Small intestine (tissue), 7 donors: ENCODE data around the gene SFXN5. TPM values are rescaled to one million over a fixed set of nuclear protein-coding genes. Genes with fewer than 3 reads are reported as not detected.
"Not testable (repeated sequence)": the region's sequence is repeated elsewhere in the genome, so short reads cannot be mapped to it uniquely, and the experiment has no call there.

Experiments
- DNase-seq, 2 donors: peaks; one replicate each; pipeline versions ENCODE4 v3.0.0 to v3.0.0-alpha.2; 2013
- FAIRE-seq: peaks from 2 replicates; lab custom pipeline; 2012; peaks lifted over from hg19 to GRCh38; lab: Jason Lieb, UNC
- H3K27ac ChIP-seq, 3 donors: one replicate each; pipeline ENCODE4 v1.5.1; 2013; ENCODE audit warnings: low read length in 2 of 3, mild to moderate bottlenecking in 2 of 3, control low read depth in 1 of 3, inconsistent platforms in 1 of 3, low read depth in 1 of 3, moderate library complexity in 1 of 3
- H3K27me3 ChIP-seq, 3 donors: one replicate each; pipeline ENCODE4 v1.6.1; 2013; ENCODE audit warnings: low read length in 3 of 3, inconsistent platforms in 1 of 3; ENCODE audit not compliant: control insufficient read depth in 3 of 3, insufficient read depth in 3 of 3
- H3K36me3 ChIP-seq, 3 donors: one replicate each; pipeline ENCODE4 v1.6.1; 2013; ENCODE audit warnings: low read length in 3 of 3, inconsistent platforms in 1 of 3, low read depth in 1 of 3, mild to moderate bottlenecking in 1 of 3, moderate library complexity in 1 of 3; ENCODE audit not compliant: control insufficient read depth in 3 of 3, insufficient read depth in 2 of 3
- H3K4me1 ChIP-seq, 3 donors: one replicate each; pipeline ENCODE4 v1.6.1; 2013; ENCODE audit warnings: low read length in 2 of 3, inconsistent platforms in 1 of 3, low read depth in 1 of 3, mild to moderate bottlenecking in 1 of 3, moderate library complexity in 1 of 3; ENCODE audit not compliant: control insufficient read depth in 3 of 3, insufficient read depth in 2 of 3
- H3K4me3 ChIP-seq, 3 donors: one replicate each; pipeline ENCODE4 v1.5.1; 2013; ENCODE audit warnings: low read length in 3 of 3, control low read depth in 1 of 3, inconsistent platforms in 1 of 3, low read depth in 1 of 3, mild to moderate bottlenecking in 1 of 3, moderate library complexity in 1 of 3
- H3K9me3 ChIP-seq, 2 donors: one replicate each; pipeline ENCODE4 v1.6.1; 2013; ENCODE audit warnings: low read depth in 1 of 2, low read length in 1 of 2; ENCODE audit not compliant: control insufficient read depth in 2 of 2, insufficient read depth in 1 of 2
- WGBS, 3 donors: extraction: QIAGEN DNeasy Blood & Tissue Kit; methylation state at CpG; one replicate each; pipeline ENCODE4 v1.1.7; 2013; 5-methylcytosine and 5-hydroxymethylcytosine counted together
- polyA plus RNA-seq, 4 donors: library from polyadenylated mRNA; stranded (reverse) in 3 of 4; unstranded in 1 of 4; fragments of 200-250 nt in 3 of 4; fragments of 120-200 nt in 1 of 4; gene quantifications; one replicate each; pipeline versions ENCODE4 v1.2.1 to v1.2.3, GENCODE V29; 2013
- donor health status: healthy with polysubstance abuse.
- donor health status: control.
- donor health status: control.
- donor health status: Bipolar disorder and iron deficiency.
- donor health status: healthy.

Gene SFXN5
- polyA plus RNA-seq, 4 donors, result 5.4 to 28.5 (median 9.8) TPM

DNA sequence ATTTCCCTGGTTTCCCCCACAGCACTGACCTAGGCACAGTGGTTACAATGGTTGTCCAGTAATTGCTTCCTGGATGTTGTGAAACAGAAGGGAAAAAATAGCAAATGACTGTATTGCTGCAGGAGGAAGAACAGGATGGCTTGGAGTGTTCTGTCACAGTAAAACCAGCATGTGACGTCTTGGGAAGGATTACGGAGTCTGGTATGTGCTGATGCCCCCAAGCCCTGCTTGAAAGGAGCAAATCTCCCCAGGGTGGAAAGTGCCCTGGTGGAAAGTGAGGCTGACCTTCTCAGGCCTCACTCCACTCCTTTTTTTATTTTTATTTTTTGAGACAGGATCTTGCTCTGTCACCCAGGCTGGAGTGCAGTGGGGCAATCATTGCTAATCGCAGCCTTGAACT lies 33.4 kb upstream of the SFXN5 start:
- DNase-seq (no peak), FAIRE-seq (no peak)
- Histone ChIP-seq H3K4me3 (no peak overlapping the region), H3K36me3 (peaks cover 0 to 26% (median 0%) of the 10 kb centered on the region in 3 donors), H3K4me1 (peaks cover 0 to 11% (median 0%) of the 10 kb centered on the region in 3 donors), H3K27ac (no peak overlapping the region), H3K27me3 (no peaks in the 10 kb centered on the region), H3K9me3 (no peaks in the 10 kb centered on the region)
- WGBS, 3 donors, result 94 to 98% (median 98%) methylated on average over 3 of the region's 3 CpGs

DNA sequence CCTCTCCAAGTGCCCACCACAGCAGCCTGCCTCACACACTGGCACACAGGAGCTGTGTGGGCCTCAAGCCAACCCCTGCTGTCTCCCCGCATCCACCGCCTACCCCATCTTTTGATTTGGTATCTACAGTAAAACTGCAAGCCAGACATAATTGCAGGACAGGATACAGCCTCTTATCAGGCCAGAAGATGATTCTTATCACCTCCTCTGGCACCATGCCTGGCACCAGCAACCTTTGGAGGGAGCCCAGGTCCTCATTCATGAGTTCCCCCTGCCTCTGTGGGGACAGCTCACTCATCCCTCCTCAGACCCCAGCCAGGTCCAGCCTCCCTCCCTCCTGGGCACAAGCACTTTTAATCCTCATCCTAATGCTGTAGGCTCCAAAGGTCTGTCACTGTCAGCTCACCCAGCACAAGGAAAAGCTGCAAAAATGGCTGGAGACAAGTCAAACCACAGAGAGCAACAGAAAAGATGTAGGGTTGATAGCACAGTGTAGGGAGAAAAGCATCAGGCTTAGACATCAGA lies 31.6 kb upstream of the SFXN5 start:
- no peaks in the 10 kb centered on the region for H3K27me3 ChIP-seq
- H3K4me3 ChIP-seq, result no peak overlapping the region
- FAIRE-seq (no peak), DNase-seq (no peak)
- H3K36me3 ChIP-seq, result peaks cover 0 to 25% (median 0%) of the 10 kb centered on the region in 3 donors
- 35 to 55% (median 47%) methylated on average over 2 of the region's 2 CpGs for WGBS, 3 donors
- H3K27ac ChIP-seq, result no peak overlapping the region
- peaks cover 0 to 7% (median 0%) of the 10 kb centered on the region in 3 donors for H3K4me1 ChIP-seq
- no peaks in the 10 kb centered on the region for H3K9me3 ChIP-seq

DNA sequence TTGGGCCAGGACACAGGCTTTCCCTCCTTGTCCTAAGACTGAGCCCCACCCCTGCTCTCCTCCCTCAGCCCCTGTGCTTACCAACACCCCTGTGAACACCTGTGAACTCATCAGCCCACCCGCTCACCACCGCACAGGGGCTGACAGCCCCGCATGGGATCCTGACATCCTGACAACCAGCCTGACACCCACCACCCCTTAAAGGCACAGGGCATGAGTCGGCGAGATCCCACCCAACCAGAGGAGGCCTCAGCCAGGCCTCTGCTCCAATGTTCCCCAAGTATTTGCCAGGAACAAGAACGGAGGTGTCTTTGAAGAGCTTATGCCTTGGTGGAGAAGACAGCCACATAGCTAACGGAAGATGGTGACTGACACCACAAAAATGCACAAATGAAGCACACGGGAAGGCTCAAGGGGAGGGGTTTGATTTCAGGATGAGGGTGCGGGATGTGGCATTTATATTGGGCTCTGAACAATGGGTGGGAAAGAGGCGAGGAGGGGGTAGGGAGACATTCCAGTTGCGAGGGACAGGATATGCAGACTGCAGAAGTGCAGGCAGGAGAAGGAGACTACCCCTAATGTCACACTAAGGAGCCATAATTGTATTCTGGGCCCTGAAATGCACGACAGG lies 30.2 kb upstream of the SFXN5 start:
- Histone ChIP-seq H3K27ac (no peak overlapping the region), H3K36me3 (peaks cover 0 to 19% (median 0%) of the 10 kb centered on the region in 3 donors), H3K4me3 (no peak overlapping the region), H3K27me3 (no peaks in the 10 kb centered on the region), H3K9me3 (no peaks in the 10 kb centered on the region), H3K4me1 (peaks cover 0 to 7% (median 0%) of the 10 kb centered on the region in 3 donors)
- WGBS, 3 donors, result 85 to 95% (median 92%) methylated on average over 12 of the region's 12 CpGs
- DNase-seq (no peak), FAIRE-seq (no peak)

- 93 to 97% (median 94%) methylated on average over 4 of the region's 4 CpGs for WGBS, 3 donors
- Histone ChIP-seq H3K9me3 (no peaks in the 10 kb centered on the region), H3K27me3 (no peaks in the 10 kb centered on the region), H3K27ac (no peak overlapping the region), H3K4me1 (peaks cover 0 to 7% (median 0%) of the 10 kb centered on the region in 3 donors), H3K36me3 (peaks cover 0 to 15% (median 0%) of the 10 kb centered on the region in 3 donors), H3K4me3 (no peak overlapping the region)
- FAIRE-seq (no peak), DNase-seq (no peak)
Observed at GRCh38 chr2:73100956-73101355, 29.4 kb upstream of the SFXN5 start.

GRCh38 chr2:73099486-73099885 lies 28.0 kb upstream of the SFXN5 start:
- Histone ChIP-seq H3K27me3 (no peaks in the 10 kb centered on the region), H3K4me3 (no peak overlapping the region), H3K4me1 (peaks cover 0 to 7% (median 0%) of the 10 kb centered on the region in 3 donors), H3K9me3 (no peaks in the 10 kb centered on the region), H3K27ac (no peak overlapping the region), H3K36me3 (peaks cover 0 to 11% (median 0%) of the 10 kb centered on the region in 3 donors)
- WGBS, 3 donors, result 92 to 94% (median 93%) methylated on average over 3 of the region's 3 CpGs
- DNase-seq, result no peak
- FAIRE-seq, result no peak

GRCh38 chr2:73095910-73096309 lies 24.4 kb upstream of the SFXN5 start:
- no peak for DNase-seq
- Histone ChIP-seq H3K27me3 (no peaks in the 10 kb centered on the region), H3K36me3 (peaks cover 0 to 6% (median 0%) of the 10 kb centered on the region in 3 donors), H3K27ac (no peak overlapping the region), H3K4me1 (peaks cover 0 to 22% (median 0%) of the 10 kb centered on the region in 3 donors), H3K9me3 (no peaks in the 10 kb centered on the region), H3K4me3 (no peak overlapping the region)
- no peak for FAIRE-seq
- WGBS, 3 donors, result 62 to 76% (median 75%) methylated on average over 3 of the region's 3 CpGs

DNA sequence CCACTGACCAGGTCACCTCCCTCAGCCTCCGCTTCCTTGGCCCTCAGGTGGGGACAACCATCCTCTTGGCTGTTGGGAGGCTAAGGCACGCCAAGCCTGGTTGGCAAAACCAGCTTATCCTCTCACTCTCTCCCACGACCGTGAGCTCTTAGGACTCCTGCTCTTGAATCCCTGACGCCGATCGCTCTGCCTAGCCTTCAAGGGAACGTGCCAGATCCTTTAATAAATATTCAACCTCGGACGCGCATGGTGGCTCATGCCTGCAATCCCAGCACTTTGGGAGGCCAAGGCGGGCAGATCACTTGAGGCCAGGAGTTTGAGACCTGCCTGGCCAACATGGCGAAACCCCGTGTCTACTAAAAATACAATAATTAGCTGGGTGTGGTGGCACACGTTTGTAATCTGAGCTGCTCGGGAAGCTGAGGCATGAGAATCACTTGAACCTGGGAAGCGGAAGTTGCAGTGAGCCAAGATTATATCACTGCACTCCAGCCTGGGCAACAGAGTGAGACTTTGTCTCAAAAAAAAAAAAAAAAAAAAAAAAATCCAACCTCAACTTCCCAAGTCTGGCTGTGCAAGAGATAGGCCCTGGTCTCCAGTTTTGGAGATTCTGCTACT lies 22.2 kb upstream of the SFXN5 start:
- H3K4me3 ChIP-seq, FAIRE-seq: not testable (repeated sequence)

DNA sequence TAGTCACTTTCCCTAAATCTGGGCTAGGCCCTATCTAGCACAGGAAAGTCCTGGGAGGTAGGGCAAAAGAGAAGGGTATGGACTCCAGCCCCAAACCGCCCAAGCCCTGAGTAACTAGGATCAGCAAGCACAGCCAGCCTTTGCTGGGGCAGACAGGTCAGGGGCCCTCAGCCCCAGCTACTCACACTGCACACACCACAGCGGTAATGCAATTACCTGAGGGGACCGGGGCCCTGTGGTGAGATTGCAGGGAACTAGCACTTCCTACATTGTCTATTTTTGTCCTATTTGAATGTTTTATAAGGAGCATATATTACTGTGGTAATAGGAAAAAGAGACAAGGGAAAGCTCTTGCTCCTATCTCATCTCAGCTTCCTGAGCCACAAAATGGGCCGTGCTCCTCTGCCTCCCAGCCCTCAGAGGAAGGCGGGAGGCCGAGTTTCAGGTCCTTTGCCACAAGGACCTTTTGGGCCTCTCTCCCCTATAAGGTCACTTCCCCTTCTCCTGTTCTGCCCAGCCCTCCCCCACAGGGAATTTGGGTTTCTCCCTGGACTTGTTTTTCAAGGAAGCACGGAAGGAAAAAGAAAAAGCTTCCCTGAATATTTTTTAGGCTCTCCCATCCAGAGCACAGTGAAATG lies 20.8 kb upstream of the SFXN5 start:
- FAIRE-seq (no peak), DNase-seq (peak in 1 of 2 donors; percentile 62)
- no peaks in the 10 kb centered on the region for H3K27me3 ChIP-seq
- 65 to 75% (median 68%) methylated on average over 7 of the region's 7 CpGs for WGBS, 3 donors
- H3K36me3 ChIP-seq, result peaks cover 0 to 30% (median 2%) of the 10 kb centered on the region in 3 donors
- H3K4me1 ChIP-seq, result peaks cover 0 to 43% (median 0%) of the 10 kb centered on the region in 3 donors
- peak overlapping the region in 1 of 3 donors; percentile 66 for H3K27ac ChIP-seq
- H3K9me3 ChIP-seq, result no peaks in the 10 kb centered on the region
- H3K4me3 ChIP-seq, result no peak overlapping the region

More for the DNA sequence above, 22.2 kb upstream of the SFXN5 start:
- H3K4me1 ChIP-seq, result peaks cover 0 to 38% (median 0%) of the 10 kb centered on the region in 3 donors
- H3K36me3 ChIP-seq, result peaks cover 0 to 16% (median 0%) of the 10 kb centered on the region in 3 donors
- DNase-seq, H3K27ac ChIP-seq, H3K9me3 ChIP-seq, H3K27me3 ChIP-seq: not testable (repeated sequence)
- 84 to 93% (median 87%) methylated on average over 17 of the region's 17 CpGs for WGBS, 3 donors
